Adrenal gland (tissue), 5 donors: ENCODE results near the gene TMEM134.

Source experiments
- CTCF ChIP-seq, 6 experiments: fragments of 450-650 bp in 4 of 6; fragments of 200-600 bp in 2 of 6; sonication (generic) in 1 of 6; IDR thresholded peaks; 1 replicate in 5 of 6; 2 replicates in 1 of 6; pipeline versions ENCODE4 v1.5.1 to v1.8.0; 2016 to 2021; ENCODE audit warnings: antibody characterized with exemption in 6 of 6, mild to moderate bottlenecking in 2 of 6, moderate library complexity in 1 of 6
- POLR2A ChIP-seq, 2 donors: fragments of 450-650 bp; IDR thresholded peaks; one replicate each; pipeline ENCODE4 v1.6.1; 2017; ENCODE audit warnings: antibody characterized with exemption in 2 of 2, mild to moderate bottlenecking in 2 of 2, moderate library complexity in 1 of 2
- donor health status: DM: no; HTN: no; CAD: no.

DNA sequence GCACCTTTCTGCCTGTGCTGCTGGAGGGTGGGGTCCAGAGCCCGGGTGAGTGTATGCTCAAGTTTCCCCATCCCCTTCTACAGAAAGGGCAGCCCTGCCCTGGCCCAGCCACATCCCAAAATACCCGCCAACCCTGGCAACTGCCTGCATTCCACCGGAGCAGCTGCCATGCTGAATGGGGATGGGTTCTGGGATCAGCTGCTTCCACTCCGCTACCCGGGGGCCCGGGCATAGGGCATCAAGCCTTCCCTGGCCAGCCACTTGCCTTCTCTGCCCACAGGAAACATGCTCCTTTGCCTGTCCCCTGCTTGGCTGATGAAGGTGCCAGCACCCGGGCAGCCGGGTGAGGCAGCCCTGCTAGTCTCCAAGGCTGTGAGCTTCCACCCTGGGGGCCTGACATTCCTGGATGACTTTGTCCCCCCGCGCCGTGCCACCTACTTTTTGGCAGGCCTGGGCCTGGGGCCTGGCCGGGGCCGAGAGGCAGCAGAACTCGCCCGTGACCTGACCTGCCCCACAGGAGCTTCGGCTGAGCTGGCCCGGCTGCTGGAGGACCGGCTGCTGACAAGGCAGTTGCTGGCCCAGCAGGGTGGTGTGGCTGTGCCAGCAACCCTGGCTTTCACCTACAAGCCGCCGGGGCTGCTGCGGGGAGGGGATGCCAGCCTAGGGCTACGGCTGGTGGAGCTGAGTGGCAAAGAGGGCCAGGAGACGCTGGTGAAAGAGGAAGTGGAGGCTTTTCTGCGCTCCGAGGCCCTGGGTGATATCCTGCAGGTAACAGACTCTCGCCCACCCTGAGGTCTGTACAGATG lies 50.4 kb downstream of the TMEM134 start:
- TF ChIP-seq POLR2A (IDR thresholded peaks at IDR 0.05) = no peak
- no peak for TF ChIP-seq CTCF (IDR thresholded peaks at IDR 0.05)
